ENCODE data around the gene ZG16.

DNA sequence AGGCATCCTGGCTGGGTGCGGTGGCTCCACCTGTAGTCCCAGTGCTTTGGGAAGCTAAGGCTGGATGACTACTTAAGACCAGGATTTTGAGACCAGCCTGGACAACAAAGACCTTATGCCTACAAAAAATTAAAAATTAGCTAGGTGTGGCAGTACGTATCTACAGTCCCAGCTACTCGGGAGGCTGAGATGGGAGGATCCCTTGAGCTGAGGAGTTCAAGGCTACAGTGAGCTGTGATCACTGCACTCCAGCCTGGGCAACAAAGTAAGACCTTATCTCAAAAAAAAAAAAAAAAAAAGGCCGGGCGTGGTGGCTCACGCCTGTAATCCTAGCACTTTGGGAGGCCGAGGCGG lies 48.3 kb downstream of the ZG16 start:
- TF ChIP-seq, protein P1, sequence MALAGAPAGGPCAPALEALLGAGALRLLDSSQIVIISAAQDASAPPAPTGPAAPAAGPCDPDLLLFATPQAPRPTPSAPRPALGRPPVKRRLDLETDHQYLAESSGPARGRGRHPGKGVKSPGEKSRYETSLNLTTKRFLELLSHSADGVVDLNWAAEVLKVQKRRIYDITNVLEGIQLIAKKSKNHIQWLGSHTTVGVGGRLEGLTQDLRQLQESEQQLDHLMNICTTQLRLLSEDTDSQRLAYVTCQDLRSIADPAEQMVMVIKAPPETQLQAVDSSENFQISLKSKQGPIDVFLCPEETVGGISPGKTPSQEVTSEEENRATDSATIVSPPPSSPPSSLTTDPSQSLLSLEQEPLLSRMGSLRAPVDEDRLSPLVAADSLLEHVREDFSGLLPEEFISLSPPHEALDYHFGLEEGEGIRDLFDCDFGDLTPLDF (CRISPR knock-in tag; IDR thresholded peaks at IDR 0.05): no peak
- TF ChIP-seq RCOR1 (IDR thresholded peaks at IDR 0.05; ENCODE audit: borderline replicate concordance in 1 of 2, low read depth in 2 of 2, low read length in 2 of 2): no peak
- TF ChIP-seq TCF7 (IDR thresholded peaks at IDR 0.05; ENCODE audit: borderline replicate concordance): no peak
- TF ChIP-seq TBP (optimal IDR thresholded peaks at IDR 0.05; ENCODE audit: low read depth, low read length): no peak
- no peak for TF ChIP-seq PHF8 (IDR thresholded peaks at IDR 0.05; ENCODE audit: borderline replicate concordance, low read length)
- no peak for TF ChIP-seq YBX1 (IDR thresholded peaks at IDR 0.05)
- no peak for TF ChIP-seq PPARD (CRISPR knock-in tag; IDR thresholded peaks at IDR 0.05)
